ENCODE data around the gene ADRA2A. TPM values are rescaled to one million over a fixed set of nuclear protein-coding genes. Genes with fewer than 3 reads are reported as not detected.

The ADRA2A gene
- total RNA-seq, 1 experiment from 2014 or later: not detected

DNA sequence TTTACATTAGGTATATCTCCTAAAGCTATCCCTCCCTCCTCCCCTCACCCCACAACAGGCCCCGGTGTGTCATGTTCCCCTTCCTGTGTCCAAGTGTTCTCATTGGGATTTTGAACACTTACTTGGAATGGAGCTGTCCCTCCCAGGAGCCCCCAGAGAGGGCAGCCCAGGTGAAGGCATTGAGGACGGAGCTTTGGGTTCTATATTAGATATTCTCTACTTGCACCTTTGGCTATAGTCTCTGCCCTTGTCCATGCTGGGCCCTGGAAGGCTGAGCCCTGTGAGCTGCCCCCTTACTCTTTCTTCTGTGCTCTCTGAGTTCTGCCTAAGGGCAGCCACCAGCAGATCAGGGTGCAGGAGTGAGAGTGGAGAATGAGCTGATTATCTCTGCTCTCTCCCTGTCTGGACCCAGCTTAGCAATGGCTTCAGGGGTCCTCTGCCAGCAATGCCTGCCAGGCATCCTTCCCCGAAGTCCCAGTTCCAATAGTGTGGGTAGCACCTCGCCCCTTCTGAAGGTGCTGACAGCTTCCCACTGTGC is 11.2 kb downstream of the ADRA2A start:
- Histone ChIP-seq H3K4me3 (no peak overlapping the region), H3F3A (ENCODE audit: insufficient read depth, low read depth) (no peaks in the 10 kb centered on the region), H2AFZ (no peak overlapping the region), H3K27ac (no peak overlapping the region), H3K36me3 (ENCODE audit: low read depth) (no peaks in the 10 kb centered on the region), H3K4me2 (no peak overlapping the region), H3K9me3 (ENCODE audit: insufficient read depth, low read depth) (no peaks in the 10 kb centered on the region), H3K27me3 (ENCODE audit: insufficient read depth, low read depth) (no peaks in the 10 kb centered on the region), H3K9me2 (ENCODE audit: insufficient read depth) (no peaks in the 10 kb centered on the region), H3K79me2 (ENCODE audit: low read depth) (no peaks in the 10 kb centered on the region), H3K4me1 (replicated peaks; ENCODE audit: insufficient read depth) (no peaks in the 10 kb centered on the region), H4K20me1 (ENCODE audit: insufficient read depth) (no peaks in the 10 kb centered on the region)
- no peak for TF ChIP-seq EZH2 (IDR thresholded peaks at IDR 0.05; ENCODE audit: low read depth)
- no TSS peak for BruUV-seq (replicated peaks)
- DNase-seq: no peak
- ChIA-PET POLR2A (ENCODE audit: unreplicated experiment) (no interaction called here), CTCF (no interaction called here)
- intact Hi-C loops (cut with micrococcal nuclease; ENCODE audit: unreplicated experiment): no loop called here

DNA sequence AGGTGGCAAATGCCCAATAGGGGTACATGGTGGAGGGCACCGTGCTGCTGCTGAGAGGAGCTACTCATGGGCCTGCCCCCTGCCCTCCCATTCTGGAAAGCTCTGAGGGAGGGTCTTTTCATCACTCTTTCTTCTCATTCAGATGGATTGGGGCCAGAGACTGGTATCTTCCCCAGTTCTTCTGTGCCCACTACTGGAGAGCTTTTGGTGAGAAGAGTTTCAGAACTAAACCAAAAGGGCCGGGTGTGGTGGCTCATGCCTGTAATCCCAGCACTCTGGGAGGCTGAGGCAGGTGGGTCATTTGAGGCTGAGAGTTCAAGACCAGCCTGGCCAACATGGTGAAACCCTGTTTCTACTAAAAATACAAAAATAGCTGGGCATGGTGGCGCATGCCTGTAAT is 12.5 kb downstream of the ADRA2A start:
- H2AFZ ChIP-seq: no peak overlapping the region
- no peak overlapping the region for H3K4me2 ChIP-seq
- no peak overlapping the region for H3K27ac ChIP-seq
- no peaks in the 10 kb centered on the region for H4K20me1 ChIP-seq (ENCODE audit: insufficient read depth)
- H3F3A ChIP-seq (ENCODE audit: insufficient read depth, low read depth): no peaks in the 10 kb centered on the region
- no TSS peak for BruUV-seq (replicated peaks)
- no peak for DNase-seq
- intact Hi-C loops (cut with micrococcal nuclease; ENCODE audit: unreplicated experiment): no loop called here
- CTCF ChIA-PET: no interaction called here
- no peaks in the 10 kb centered on the region for H3K36me3 ChIP-seq (ENCODE audit: low read depth)
- no peaks in the 10 kb centered on the region for H3K9me2 ChIP-seq (ENCODE audit: insufficient read depth)
- H3K79me2 ChIP-seq (ENCODE audit: low read depth): no peaks in the 10 kb centered on the region
- H3K9me3 ChIP-seq (ENCODE audit: insufficient read depth, low read depth): no peaks in the 10 kb centered on the region
- TF ChIP-seq CTCF (conservative IDR thresholded peaks at IDR 0.05) (no peak), EZH2 (IDR thresholded peaks at IDR 0.05; ENCODE audit: low read depth) (no peak)
- no peaks in the 10 kb centered on the region for H3K4me1 ChIP-seq (replicated peaks; ENCODE audit: insufficient read depth)
- H3K27me3 ChIP-seq (ENCODE audit: insufficient read depth, low read depth): no peaks in the 10 kb centered on the region
- POLR2A ChIA-PET (ENCODE audit: unreplicated experiment): no interaction called here
- no peak overlapping the region for H3K4me3 ChIP-seq

DNA sequence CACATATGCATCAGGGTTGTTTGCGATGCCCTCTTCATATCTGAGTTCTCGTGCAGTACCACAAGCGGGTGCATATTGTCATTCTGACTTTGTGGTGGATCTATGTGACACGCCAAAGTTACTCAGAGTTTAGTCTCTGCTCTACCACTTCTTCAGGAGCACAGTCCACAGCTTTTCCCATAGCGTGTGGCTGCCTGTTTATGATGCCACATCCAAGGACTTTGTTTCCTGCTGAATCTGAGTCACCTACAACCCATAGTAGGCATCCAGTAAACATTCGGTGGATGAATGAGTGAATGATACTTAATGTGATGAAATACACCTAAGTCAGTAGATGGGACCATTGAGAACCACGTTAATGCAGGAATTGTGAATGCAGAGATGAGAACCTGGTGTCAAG is 15.0 kb downstream of the ADRA2A start:
- Histone ChIP-seq H3K79me2 (ENCODE audit: low read depth) (no peaks in the 10 kb centered on the region), H3K27ac (no peak overlapping the region), H3K4me3 (no peak overlapping the region), H3K4me2 (no peak overlapping the region), H2AFZ (no peak overlapping the region), H3K27me3 (ENCODE audit: insufficient read depth, low read depth) (no peaks in the 10 kb centered on the region), H4K20me1 (ENCODE audit: insufficient read depth) (no peaks in the 10 kb centered on the region), H3K36me3 (ENCODE audit: low read depth) (no peaks in the 10 kb centered on the region), H3K9me3 (ENCODE audit: insufficient read depth, low read depth) (no peaks in the 10 kb centered on the region), H3K4me1 (replicated peaks; ENCODE audit: insufficient read depth) (no peaks in the 10 kb centered on the region), H3K9me2 (ENCODE audit: insufficient read depth) (no peaks in the 10 kb centered on the region), H3F3A (ENCODE audit: insufficient read depth, low read depth) (no peaks in the 10 kb centered on the region)
- BruUV-seq (replicated peaks): no TSS peak
- ChIA-PET POLR2A (ENCODE audit: unreplicated experiment) (no interaction called here), CTCF (no interaction called here)
- TF ChIP-seq EZH2 (IDR thresholded peaks at IDR 0.05; ENCODE audit: low read depth): no peak
- TF ChIP-seq CTCF (conservative IDR thresholded peaks at IDR 0.05): no peak
- intact Hi-C loops (cut with micrococcal nuclease; ENCODE audit: unreplicated experiment): no loop called here
- DNase-seq: no peak

GRCh38 chr10:111093741-111094380 is 17.0 kb downstream of the ADRA2A start:
- intact Hi-C loops (cut with micrococcal nuclease; ENCODE audit: unreplicated experiment): no loop called here
- no peak for DNase-seq

More at GRCh38 chr10:111093741-111094380, 17.0 kb downstream of the ADRA2A start:
- Histone ChIP-seq H3K4me3 (no peak overlapping the region), H3K36me3 (ENCODE audit: low read depth) (no peaks in the 10 kb centered on the region), H3K27me3 (ENCODE audit: insufficient read depth, low read depth) (no peaks in the 10 kb centered on the region), H3K9me3 (ENCODE audit: insufficient read depth, low read depth) (no peaks in the 10 kb centered on the region), H3F3A (ENCODE audit: insufficient read depth, low read depth) (no peaks in the 10 kb centered on the region), H2AFZ (no peak overlapping the region), H3K27ac (no peak overlapping the region), H3K9me2 (ENCODE audit: insufficient read depth) (no peaks in the 10 kb centered on the region), H3K4me2 (no peak overlapping the region), H4K20me1 (ENCODE audit: insufficient read depth) (no peaks in the 10 kb centered on the region), H3K79me2 (ENCODE audit: low read depth) (no peaks in the 10 kb centered on the region), H3K4me1 (replicated peaks; ENCODE audit: insufficient read depth) (no peaks in the 10 kb centered on the region)
- TF ChIP-seq EZH2 (IDR thresholded peaks at IDR 0.05; ENCODE audit: low read depth): no peak
- ChIA-PET POLR2A (ENCODE audit: unreplicated experiment) (no interaction called here), CTCF (no interaction called here)
- BruUV-seq (replicated peaks): no TSS peak

Data from PC-9 (cell line).